Activated CD8-positive, alpha-beta T cell treated with anti-CD3 and anti-CD28 coated beads, Interleukin-2, amount 10 ng/mL, durations not matched to agents 7 days and 5 days (primary cell): ENCODE data around the gene MAJIN. TPM values are rescaled to one million over a fixed set of nuclear protein-coding genes. Genes with fewer than 3 reads are reported as not detected.

Source experiments
- ATAC-seq: fragments of 150-1000 bp; cut with Tn5 transposase; one replicate; pipeline ENCODE4 v1.10.0; 2021; ENCODE audit warnings: moderate library complexity
- CTCF ChIA-PET: fragments of 350-600 bp; sonication (Branson Sonifier 250); formaldehyde crosslinking; loops from one replicate; lab custom pipeline; 2021; ENCODE audit warnings: antibody characterized with exemption; lab: Charles Lee
- POLR2A ChIA-PET: fragments of 350-600 bp; sonication (Branson Sonifier 250); formaldehyde crosslinking; loops from one replicate; lab custom pipeline; 2021; ENCODE audit warnings: antibody characterized with exemption; lab: Charles Lee
- DNase-seq: peaks from one replicate; pipeline ENCODE4 v3.0.0-alpha.2; 2020
- H3K27ac Mint-ChIP-seq: one replicate; pipeline ENCODE4 v1.8.0; 2021; ENCODE audit warnings: mild to moderate bottlenecking, mixed read lengths
- H3K27me3 Mint-ChIP-seq: one replicate; pipeline ENCODE4 v1.8.0; 2021; ENCODE audit warnings: low read depth, mixed read lengths
- H3K36me3 Mint-ChIP-seq: one replicate; pipeline ENCODE4 v1.8.0; 2021; ENCODE audit warnings: low read depth, mixed read lengths
- H3K4me1 Mint-ChIP-seq: one replicate; pipeline ENCODE4 v1.8.0; 2021; ENCODE audit warnings: low read depth, mixed read lengths
- H3K4me3 Mint-ChIP-seq: one replicate; pipeline ENCODE4 v1.8.0; 2021; ENCODE audit warnings: mild to moderate bottlenecking, mixed read lengths
- H3K9me3 Mint-ChIP-seq: one replicate; pipeline ENCODE4 v1.8.0; 2022; ENCODE audit warnings: mixed read lengths; ENCODE audit not compliant: insufficient read depth
- total RNA-seq, 2 experiments: library from RNA; stranded (reverse); gene quantifications; one replicate each; pipeline ENCODE4 v1.2.3, GENCODE V29; 2021

The MAJIN gene
- total RNA-seq, 2 experiments from 2014 or later = not detected

DNA sequence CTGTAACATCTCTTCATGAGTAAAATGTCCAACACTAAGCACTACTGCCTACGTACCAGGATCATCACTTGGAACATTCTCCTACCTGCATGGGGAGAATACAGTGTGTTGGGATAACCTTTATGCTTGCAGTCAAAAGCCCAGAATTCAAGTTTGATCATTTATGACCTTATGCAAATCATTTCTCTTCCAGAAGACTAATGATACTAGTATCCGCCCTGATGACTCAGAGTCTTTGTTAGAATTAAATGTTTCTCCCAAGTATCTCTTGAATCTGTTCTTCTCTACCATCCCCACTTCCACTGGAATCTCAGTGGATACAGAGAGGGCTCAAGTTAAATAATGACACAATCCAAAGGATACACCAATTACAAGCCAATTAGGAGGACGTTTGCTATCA lies 12.4 kb downstream of the MAJIN start:
- Mint-ChIP-seq H3K4me1 (no peaks in the 10 kb centered on the region), H3K27me3 (peaks cover 5% of the 10 kb centered on the region), H3K36me3 (no peaks in the 10 kb centered on the region), H3K9me3 (no peaks in the 10 kb centered on the region), H3K27ac (no peak overlapping the region), H3K4me3 (no peak overlapping the region)
- POLR2A ChIA-PET = no interaction called here
- DNase-seq (no peak), ATAC-seq (no peak)
- CTCF ChIA-PET = no interaction called here

DNA sequence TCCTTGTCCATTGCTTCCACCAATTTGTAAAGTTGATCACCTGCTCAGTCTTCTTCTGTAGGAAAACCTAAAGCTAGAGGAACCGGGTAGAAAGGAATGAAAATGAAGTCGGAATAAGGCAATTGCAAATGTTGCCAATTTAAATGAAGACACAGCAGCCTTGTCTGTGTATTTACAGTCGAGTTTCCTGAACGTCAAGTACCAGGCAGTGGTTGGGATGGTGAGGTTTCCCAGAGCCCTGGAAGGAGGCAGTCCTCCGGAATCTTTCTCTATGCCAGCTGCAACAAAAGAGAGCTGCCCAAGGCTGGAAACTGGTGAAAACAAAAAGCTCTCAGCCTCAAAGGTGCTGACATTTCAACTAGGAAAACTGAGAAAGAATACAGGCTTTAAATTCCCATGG lies 17.7 kb downstream of the MAJIN start:
- ATAC-seq (no peak), DNase-seq (no peak)
- Mint-ChIP-seq H3K27ac (no peak overlapping the region), H3K27me3 (peaks cover 6% of the 10 kb centered on the region), H3K36me3 (no peaks in the 10 kb centered on the region), H3K4me3 (no peak overlapping the region), H3K4me1 (no peaks in the 10 kb centered on the region), H3K9me3 (no peaks in the 10 kb centered on the region)
- POLR2A ChIA-PET = no interaction called here
- CTCF ChIA-PET = interaction anchor here (0.7 kb wide), 2 partner anchors 58 to 163 kb away, joined by 3 read pairs; partner anchors contain the start of gene ZNHIT2

DNA sequence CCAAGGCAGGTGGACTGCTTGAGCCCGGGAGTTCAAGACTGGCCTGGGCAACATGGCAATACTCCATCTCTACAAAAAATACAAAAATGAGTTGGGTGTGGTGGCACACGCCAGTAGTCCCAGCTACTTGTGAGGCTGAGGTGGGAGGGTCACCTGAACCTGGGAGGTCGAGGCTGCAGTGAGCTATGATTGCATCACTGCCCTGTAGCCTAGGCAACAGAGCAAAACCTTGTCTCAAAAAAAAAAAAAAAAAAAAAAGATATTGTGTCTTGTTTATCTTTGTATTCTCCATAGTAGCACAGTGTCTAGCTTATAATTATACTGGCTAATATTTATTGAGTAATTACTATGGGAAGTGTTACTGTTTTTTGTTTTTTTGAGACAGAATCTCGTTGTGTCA lies 20.4 kb downstream of the MAJIN start:
- Mint-ChIP-seq H3K4me3 (no peak overlapping the region), H3K27ac (no peak overlapping the region), H3K36me3 (no peaks in the 10 kb centered on the region), H3K27me3 (peaks cover 6% of the 10 kb centered on the region), H3K9me3 (no peaks in the 10 kb centered on the region), H3K4me1 (no peaks in the 10 kb centered on the region)
- ChIA-PET CTCF (no interaction called here), POLR2A (no interaction called here)
- ATAC-seq (no peak), DNase-seq (no peak)

DNA sequence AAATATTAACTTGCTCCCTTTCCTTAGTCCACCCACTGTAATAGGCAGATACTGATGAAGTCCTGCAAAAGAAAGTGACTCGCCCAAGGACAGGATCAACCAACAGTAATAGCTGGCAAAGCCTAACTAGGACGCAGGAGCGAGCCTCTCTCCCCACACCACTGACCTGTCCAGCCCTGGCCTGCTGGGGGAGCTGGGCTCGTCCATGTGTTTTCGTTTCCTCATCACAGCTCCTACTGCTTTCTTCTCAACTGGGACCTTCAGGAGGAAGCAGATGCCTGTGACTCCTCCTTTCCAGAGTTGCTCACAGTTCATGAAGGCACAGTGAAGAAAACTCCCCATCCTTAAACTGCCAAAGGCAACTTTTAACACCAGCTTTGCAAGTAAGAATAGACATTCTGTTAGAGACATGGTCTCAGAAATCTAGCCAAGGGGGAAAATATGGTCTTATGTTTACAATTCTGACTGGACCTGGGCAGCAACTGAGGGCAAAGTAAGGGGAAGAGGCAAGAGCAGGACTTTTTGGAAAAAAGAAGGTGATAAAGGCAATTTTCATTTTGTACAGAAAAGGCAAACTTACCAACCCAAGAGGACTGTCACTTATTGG lies 24.6 kb downstream of the MAJIN start:
- Mint-ChIP-seq H3K4me1 (no peaks in the 10 kb centered on the region), H3K27me3 (peaks cover 20% of the 10 kb centered on the region), H3K36me3 (no peaks in the 10 kb centered on the region), H3K27ac (no peak overlapping the region), H3K4me3 (no peak overlapping the region), H3K9me3 (no peaks in the 10 kb centered on the region)
- ChIA-PET POLR2A (no interaction called here), CTCF (no interaction called here)
- DNase-seq (no peak), ATAC-seq (no peak)

DNA sequence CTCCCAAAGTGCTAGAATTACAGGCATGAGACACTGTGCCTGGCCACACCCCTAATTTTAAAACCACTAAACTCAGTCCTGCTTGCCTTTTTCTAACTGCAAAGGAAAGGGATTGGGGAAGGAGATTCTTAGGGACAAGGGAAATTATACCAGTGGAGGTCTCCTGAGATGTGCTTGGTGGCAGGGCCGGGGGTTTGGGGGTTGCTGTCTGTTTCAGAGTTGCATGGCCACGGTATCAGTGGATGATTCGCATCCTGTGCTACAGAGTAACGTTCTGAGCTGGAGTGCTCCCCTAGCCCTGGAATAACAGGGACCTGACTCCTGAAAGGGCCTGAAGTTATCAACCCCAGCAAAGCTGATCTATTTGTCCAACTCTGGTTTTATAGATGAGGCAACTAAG lies 35.4 kb downstream of the MAJIN start:
- H3K4me3 Mint-ChIP-seq = no peak overlapping the region
- H3K4me1 Mint-ChIP-seq = no peaks in the 10 kb centered on the region
- ATAC-seq (no peak), DNase-seq (no peak)
- H3K36me3 Mint-ChIP-seq = peaks cover 4% of the 10 kb centered on the region
- H3K27me3 Mint-ChIP-seq = peaks cover 4% of the 10 kb centered on the region
- ChIA-PET CTCF (no interaction called here), POLR2A (interaction anchor here (0.6 kb wide), 1 partner anchor 210 kb away, joined by 3 read pairs; no protein-coding TSS in a partner anchor)
- no peak overlapping the region for H3K27ac Mint-ChIP-seq
- H3K9me3 Mint-ChIP-seq = no peaks in the 10 kb centered on the region

DNA sequence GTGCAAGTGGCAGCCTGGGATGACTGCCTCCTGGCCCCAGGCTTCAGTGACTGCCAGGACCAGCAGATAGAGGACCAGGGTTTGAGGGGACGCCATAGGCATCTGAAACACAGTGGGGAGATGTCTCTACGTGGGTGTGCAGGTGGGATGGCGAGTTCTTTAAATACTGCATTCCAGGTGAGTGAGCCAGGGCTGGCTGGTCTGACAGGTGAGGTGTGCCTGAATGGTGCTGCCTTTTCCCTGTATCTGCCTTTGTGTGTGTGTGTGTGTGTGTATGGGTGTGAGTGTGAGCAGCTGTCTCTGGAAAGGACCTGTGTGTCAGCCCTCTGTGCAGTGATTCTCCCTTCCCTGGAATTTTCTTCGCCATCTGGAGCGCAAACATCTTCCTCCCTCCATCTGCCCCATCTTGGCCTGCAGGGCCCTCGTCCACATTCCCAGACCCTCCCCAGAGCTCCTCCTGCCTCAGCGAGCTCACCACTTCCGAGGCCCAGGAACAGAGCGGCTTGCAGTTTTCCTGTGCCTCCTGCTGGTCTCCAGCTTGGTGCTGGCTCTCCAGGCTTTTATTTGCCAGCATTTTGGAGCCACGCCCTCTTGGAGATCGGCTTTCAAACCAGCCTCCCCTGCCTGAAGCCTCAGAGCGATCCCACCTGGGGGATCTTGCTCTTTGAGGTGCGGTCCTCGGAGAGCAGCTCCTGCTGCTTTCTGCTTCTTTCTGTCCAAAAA lies 36.4 kb downstream of the MAJIN start, which contains the start of gene GPHA2:
GPHA2 (minus strand) TSS at position 535 of the 723 bp plus-strand sequence; CDS start at position 102, 433 bp downstream.
- H3K27ac Mint-ChIP-seq = no peak within 1 kb of the TSS
- H3K9me3 Mint-ChIP-seq = no peaks in the 10 kb centered on the region
- H3K4me1 Mint-ChIP-seq = no peaks in the 10 kb centered on the region
- H3K4me3 Mint-ChIP-seq = no peak within 1 kb of the TSS
- H3K27me3 Mint-ChIP-seq = no peaks in the 10 kb centered on the region
- peaks cover 10% of the 10 kb centered on the region for H3K36me3 Mint-ChIP-seq
- ATAC-seq = no peak
- CTCF ChIA-PET = no interaction called here
- no peak for DNase-seq
- POLR2A ChIA-PET = interaction anchor here (0.6 kb wide), 1 partner anchor 9 kb away, joined by 3 read pairs; no protein-coding TSS in a partner anchor

DNA sequence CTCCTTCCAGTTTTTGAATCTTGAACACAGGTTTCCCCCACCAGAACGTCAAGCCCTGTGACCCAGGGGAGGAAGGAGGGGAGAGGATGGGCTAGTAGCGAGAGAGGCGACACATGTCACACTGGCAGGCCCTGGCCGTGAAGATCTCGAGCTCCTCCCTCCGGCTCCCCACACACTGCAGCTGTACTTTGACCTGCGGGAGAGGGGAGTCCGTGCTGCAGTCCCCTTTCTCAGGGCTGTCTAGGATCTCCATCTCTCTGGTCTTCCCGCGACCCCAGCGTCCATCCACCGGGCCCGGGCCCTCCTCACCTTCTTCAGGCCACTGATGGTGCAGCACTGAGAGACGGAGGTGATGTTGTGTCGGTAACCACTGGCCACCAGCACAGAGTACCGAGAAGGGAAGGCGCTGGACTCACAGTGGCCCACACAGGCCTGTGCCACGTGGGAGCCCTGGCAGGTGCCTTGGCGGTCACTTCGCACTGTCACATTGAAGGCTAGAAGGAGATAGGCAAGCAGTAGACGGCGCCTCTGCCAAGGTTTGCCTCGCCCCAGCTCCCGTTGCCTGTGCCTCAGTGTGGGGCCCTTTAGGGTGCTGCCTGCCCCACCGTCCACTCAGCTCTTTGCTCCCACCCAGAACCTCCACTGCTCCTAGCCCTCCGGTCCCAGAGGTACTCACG lies 37.1 kb downstream of the MAJIN start:
- no peak for ATAC-seq
- H3K27ac Mint-ChIP-seq = no peak overlapping the region
- no peaks in the 10 kb centered on the region for H3K4me1 Mint-ChIP-seq
- H3K9me3 Mint-ChIP-seq = no peaks in the 10 kb centered on the region
- no peak overlapping the region for H3K4me3 Mint-ChIP-seq
- no peak for DNase-seq
- no peaks in the 10 kb centered on the region for H3K27me3 Mint-ChIP-seq
- ChIA-PET POLR2A (no interaction called here), CTCF (interaction anchor here (1.0 kb wide), 1 partner anchor 87 kb away, joined by 3 read pairs; no protein-coding TSS in a partner anchor)
- peaks cover 13% of the 10 kb centered on the region for H3K36me3 Mint-ChIP-seq

DNA sequence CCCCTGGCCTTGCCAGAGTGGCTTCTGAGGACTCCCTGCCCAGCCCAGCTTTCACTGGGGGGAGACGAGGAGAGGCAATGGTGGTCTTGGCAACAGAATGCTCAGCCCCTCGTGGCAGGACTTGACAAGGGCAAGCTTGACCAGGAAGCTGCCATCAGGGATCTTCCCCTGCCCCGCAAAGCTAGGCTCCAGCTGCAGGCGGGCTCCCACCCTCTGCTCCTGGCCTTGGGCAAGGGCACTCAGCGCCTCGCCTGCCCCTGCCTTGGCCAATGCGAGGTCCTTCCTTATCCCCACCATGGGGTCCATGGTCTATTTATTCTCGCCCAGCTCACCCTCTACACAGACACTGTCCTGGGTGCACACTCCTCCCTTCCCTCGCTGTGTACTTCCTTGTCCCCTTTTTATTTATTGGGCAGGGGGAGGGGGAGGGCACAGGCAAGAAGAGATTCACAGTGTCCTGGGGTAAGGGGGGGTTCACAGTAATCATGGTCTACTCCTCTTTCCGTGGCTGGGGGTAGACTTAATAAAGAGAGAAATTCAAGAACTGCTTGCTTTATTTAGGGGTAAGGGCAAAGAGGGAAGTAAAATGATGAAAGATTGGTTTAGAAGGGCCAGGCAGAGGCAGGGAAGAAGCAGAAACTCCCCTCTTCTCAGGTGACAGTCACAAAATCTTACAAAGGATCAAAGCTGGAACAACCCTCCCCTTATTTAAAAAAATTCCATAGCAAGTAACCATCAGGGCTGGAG lies 37.8 kb downstream of the MAJIN start:
- POLR2A ChIA-PET = no interaction called here
- H3K27ac Mint-ChIP-seq = no peak overlapping the region
- ATAC-seq = no peak

DNA sequence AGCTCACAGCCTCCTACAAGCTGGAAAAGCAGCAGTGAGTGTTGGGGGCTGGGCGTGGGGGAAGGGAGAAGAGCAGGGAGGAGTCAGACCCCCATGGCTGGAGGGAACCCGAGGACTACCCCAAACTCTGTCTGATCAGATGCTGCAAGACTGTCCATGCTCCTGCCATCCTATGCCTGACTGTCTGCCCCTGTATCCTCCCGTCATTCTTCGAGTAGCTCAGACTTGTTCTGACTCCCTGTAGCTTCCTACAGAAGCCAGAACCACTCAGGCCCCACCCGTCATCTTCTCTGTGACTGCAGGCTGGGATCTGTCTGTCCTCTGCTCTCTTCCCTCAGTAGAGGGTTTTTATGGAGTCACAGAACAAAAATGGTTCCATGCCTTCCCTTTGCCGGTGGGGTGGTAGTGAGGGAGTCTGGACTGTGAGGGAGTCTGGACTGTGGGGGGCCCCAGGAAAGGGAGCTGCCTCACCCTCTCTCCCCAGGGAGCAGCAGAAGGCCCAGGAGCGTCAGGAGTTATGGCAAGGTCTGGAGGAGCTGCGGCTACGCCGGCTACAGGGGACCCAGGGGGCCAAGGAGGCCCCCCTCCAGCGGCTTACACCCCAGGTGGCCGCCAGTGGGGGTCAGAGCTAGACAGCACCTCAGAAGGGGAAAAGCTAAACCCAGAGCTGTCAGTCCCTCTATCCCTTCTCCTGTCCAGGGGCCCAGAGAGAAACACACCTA lies 38.5 kb downstream of the MAJIN start:
- H3K4me3 Mint-ChIP-seq = no peak overlapping the region
- H3K27ac Mint-ChIP-seq = no peak overlapping the region
- H3K4me1 Mint-ChIP-seq = no peaks in the 10 kb centered on the region
- H3K36me3 Mint-ChIP-seq = peaks cover 15% of the 10 kb centered on the region
- ATAC-seq (no peak), DNase-seq (no peak)
- H3K9me3 Mint-ChIP-seq = no peaks in the 10 kb centered on the region
- CTCF ChIA-PET = interaction anchor here (0.8 to 1.2 kb wide), 2 partner anchors 10 to 89 kb away, joined by 3 read pairs; partner anchors contain the start of gene CDC42BPG
- H3K27me3 Mint-ChIP-seq = no peaks in the 10 kb centered on the region
- POLR2A ChIA-PET = no interaction called here

More for the DNA sequence above, 37.8 kb downstream of the MAJIN start:
- no peaks in the 10 kb centered on the region for H3K9me3 Mint-ChIP-seq
- CTCF ChIA-PET = interaction anchor here (1.0 kb wide), 1 partner anchor 86 kb away, joined by 3 read pairs; no protein-coding TSS in a partner anchor
- no peaks in the 10 kb centered on the region for H3K27me3 Mint-ChIP-seq
- peaks cover 15% of the 10 kb centered on the region for H3K36me3 Mint-ChIP-seq
- H3K4me3 Mint-ChIP-seq = no peak overlapping the region
- DNase-seq = no peak
- no peaks in the 10 kb centered on the region for H3K4me1 Mint-ChIP-seq

DNA sequence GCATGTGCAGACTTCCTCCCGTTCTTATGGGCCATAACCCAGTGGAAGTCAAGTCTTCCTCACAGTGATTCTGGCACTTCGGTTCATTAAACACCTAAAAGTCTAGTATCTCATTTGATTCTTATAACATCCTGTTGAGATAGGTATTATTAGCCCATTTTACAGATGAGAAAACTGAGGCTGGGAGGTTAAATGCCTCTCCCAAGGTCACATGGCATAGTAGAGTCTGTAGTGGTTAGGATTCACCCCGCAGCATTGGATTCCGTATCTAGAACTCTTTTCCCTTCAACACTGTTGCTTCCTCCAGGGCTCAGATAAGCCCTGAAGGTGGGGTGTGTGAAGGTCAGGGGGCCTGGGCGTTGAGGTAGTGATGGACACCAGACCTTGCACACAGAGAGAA lies 39.6 kb downstream of the MAJIN start:
- CTCF ChIA-PET = interaction anchor here (1.2 kb wide), 1 partner anchor 11 kb away, joined by 3 read pairs; no protein-coding TSS in a partner anchor
- DNase-seq (no peak), ATAC-seq (no peak)
- Mint-ChIP-seq H3K4me1 (no peaks in the 10 kb centered on the region), H3K4me3 (no peak overlapping the region), H3K9me3 (no peaks in the 10 kb centered on the region), H3K36me3 (peaks cover 17% of the 10 kb centered on the region), H3K27ac (no peak overlapping the region), H3K27me3 (no peaks in the 10 kb centered on the region)
- POLR2A ChIA-PET = no interaction called here

DNA sequence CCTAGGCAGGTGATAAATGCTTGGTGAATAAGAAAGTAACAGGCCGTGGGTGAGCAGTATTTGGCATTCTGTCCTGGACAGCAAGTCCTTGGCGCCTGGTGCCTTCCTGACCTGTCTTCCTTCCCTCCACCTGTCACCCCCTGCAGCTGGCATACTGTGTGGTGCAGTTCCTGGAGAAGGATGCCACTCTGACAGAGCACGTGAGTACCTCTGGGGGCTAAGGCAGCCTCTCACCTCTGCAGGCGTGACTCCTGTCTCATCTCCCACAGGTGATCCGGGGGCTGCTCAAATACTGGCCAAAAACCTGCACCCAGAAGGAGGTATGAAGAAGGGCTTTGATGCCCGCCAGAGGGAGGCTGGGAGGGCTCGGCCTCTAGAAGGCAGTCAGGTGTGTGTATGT lies 40.6 kb downstream of the MAJIN start:
- H3K4me1 Mint-ChIP-seq = no peaks in the 10 kb centered on the region
- H3K27me3 Mint-ChIP-seq = no peaks in the 10 kb centered on the region
- H3K27ac Mint-ChIP-seq = no peak overlapping the region
- CTCF ChIA-PET = interaction anchor here (1.1 kb wide), 1 partner anchor 14 kb away, joined by 3 read pairs; no protein-coding TSS in a partner anchor
- no peaks in the 10 kb centered on the region for H3K9me3 Mint-ChIP-seq
- POLR2A ChIA-PET = no interaction called here
- ATAC-seq = no peak
- H3K4me3 Mint-ChIP-seq = no peak overlapping the region
- no peak for DNase-seq
- peaks cover 17% of the 10 kb centered on the region for H3K36me3 Mint-ChIP-seq
